Neural crest cell (in vitro differentiated cells): ENCODE data around the gene ADCY2. TPM values are rescaled to one million over a fixed set of nuclear protein-coding genes. Genes with fewer than 3 reads are reported as not detected.

Experiments used
- DNase-seq: peaks from one replicate; pipeline ENCODE4 v3.0.0; 2021; ENCODE audit warnings: low read depth, mixed read lengths, low spot score
- H3K27ac Mint-ChIP-seq: one replicate; pipeline ENCODE4 v1.8.0; 2021; ENCODE audit warnings: mild to moderate bottlenecking, mixed read lengths; ENCODE audit not compliant: unreplicated experiment
- H3K27me3 Mint-ChIP-seq: 2 replicates; pipeline ENCODE4 v1.8.0; 2021; ENCODE audit warnings: low read depth, mild to moderate bottlenecking, mixed read lengths
- H3K36me3 Mint-ChIP-seq: 2 replicates; pipeline ENCODE4 v1.8.0; 2021; ENCODE audit warnings: low read depth, mild to moderate bottlenecking, mixed read lengths
- H3K4me1 Mint-ChIP-seq: 2 replicates; pipeline ENCODE4 v1.8.0; 2021; ENCODE audit warnings: mixed read lengths
- H3K4me3 Mint-ChIP-seq: one replicate; pipeline ENCODE4 v1.8.0; 2021; ENCODE audit warnings: mild to moderate bottlenecking, mixed read lengths
- H3K9me3 Mint-ChIP-seq: 2 replicates; pipeline ENCODE4 v1.8.0; 2021; ENCODE audit warnings: mixed read lengths
- total RNA-seq: library from RNA; stranded (reverse); gene quantifications from 2 replicates; pipeline ENCODE4 v1.2.1, GENCODE V29; 2021
- TF ChIP-seq, protein P1 (sequence below): fragments of 200-600 bp; sonication (generic); conservative IDR thresholded peaks from 2 replicates; pipeline ENCODE4 v1.5.0; 2021; ENCODE audit warnings: antibody characterized with exemption, mild to moderate bottlenecking

Gene ADCY2
- total RNA-seq, 1 donor from 2014 or later: 3.5 TPM

DNA sequence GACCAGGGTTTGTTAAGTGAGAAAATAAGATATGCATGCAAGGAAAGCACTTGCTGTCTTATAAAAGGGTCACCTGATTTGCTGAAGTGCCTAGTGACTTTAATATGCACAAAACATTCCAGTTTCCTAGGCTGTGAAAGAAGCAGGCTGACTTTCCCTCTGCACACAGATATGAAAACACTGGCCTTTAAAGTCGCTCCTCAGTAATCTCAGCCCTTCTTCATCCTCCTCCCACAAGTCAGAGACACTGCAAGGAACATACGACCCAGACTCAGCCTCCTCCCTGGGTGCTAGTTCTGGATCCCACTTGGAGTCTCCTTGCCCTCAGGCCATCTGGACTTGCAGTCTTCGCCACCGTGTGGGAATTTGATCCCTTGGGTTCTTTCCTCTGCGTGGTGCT lies 288.9 kb downstream of the ADCY2 start:
- H3K27me3 Mint-ChIP-seq: peaks cover 17% of the 10 kb centered on the region
- no peaks in the 10 kb centered on the region for H3K4me1 Mint-ChIP-seq
- H3K27ac Mint-ChIP-seq: no peak overlapping the region
- TF ChIP-seq, protein P1, sequence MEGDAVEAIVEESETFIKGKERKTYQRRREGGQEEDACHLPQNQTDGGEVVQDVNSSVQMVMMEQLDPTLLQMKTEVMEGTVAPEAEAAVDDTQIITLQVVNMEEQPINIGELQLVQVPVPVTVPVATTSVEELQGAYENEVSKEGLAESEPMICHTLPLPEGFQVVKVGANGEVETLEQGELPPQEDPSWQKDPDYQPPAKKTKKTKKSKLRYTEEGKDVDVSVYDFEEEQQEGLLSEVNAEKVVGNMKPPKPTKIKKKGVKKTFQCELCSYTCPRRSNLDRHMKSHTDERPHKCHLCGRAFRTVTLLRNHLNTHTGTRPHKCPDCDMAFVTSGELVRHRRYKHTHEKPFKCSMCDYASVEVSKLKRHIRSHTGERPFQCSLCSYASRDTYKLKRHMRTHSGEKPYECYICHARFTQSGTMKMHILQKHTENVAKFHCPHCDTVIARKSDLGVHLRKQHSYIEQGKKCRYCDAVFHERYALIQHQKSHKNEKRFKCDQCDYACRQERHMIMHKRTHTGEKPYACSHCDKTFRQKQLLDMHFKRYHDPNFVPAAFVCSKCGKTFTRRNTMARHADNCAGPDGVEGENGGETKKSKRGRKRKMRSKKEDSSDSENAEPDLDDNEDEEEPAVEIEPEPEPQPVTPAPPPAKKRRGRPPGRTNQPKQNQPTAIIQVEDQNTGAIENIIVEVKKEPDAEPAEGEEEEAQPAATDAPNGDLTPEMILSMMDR: no peak
- no peak for DNase-seq
- no peak overlapping the region for H3K4me3 Mint-ChIP-seq
- H3K36me3 Mint-ChIP-seq: no peaks in the 10 kb centered on the region
- no peaks in the 10 kb centered on the region for H3K9me3 Mint-ChIP-seq

DNA sequence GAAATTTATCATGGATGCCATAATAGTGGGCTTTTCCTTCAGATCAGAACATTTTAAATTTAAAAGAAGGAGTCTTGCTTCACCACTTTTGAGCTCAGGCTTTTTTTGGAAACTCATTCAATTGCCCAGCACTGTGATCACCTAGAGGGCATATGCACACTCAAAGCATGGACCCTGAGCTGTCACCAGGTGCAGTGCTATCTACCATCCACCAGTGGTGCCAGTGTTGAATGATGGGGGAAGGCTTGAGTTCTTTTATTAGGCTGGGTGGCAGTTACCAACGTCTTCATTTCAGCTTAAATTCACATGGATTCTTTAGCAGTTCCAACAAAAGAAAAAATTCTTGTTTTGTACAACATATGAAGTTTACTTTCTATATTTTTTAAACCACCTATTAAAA lies 290.9 kb downstream of the ADCY2 start:
- Mint-ChIP-seq H3K4me3 (no peak overlapping the region), H3K36me3 (no peaks in the 10 kb centered on the region), H3K4me1 (no peaks in the 10 kb centered on the region), H3K9me3 (no peaks in the 10 kb centered on the region), H3K27me3 (peaks cover 10% of the 10 kb centered on the region), H3K27ac (no peak overlapping the region)
- no peak for DNase-seq
- TF ChIP-seq, protein P1: no peak

DNA sequence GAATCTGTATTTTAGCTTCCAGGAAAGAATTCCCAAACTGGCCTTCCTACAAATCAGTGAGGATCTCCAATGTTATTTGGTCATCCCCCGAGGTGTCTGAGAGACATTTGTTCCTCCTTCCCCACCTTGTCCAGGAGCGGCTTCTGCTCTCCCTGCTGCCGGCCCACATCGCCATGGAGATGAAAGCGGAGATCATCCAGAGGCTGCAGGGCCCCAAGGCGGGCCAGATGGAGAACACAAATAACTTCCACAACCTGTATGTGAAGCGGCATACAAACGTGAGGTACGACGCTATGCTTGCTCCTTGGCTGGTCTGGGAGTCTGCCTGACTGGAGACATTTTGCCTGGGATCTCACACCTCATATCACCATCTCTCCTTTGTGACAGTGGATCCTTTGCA lies 294.6 kb downstream of the ADCY2 start:
- no peaks in the 10 kb centered on the region for H3K36me3 Mint-ChIP-seq
- peaks cover 6% of the 10 kb centered on the region for H3K27me3 Mint-ChIP-seq
- no peak for DNase-seq
- TF ChIP-seq, protein P1: no peak
- no peak overlapping the region for H3K27ac Mint-ChIP-seq
- no peaks in the 10 kb centered on the region for H3K9me3 Mint-ChIP-seq
- no peaks in the 10 kb centered on the region for H3K4me1 Mint-ChIP-seq
- H3K4me3 Mint-ChIP-seq: no peak overlapping the region

DNA sequence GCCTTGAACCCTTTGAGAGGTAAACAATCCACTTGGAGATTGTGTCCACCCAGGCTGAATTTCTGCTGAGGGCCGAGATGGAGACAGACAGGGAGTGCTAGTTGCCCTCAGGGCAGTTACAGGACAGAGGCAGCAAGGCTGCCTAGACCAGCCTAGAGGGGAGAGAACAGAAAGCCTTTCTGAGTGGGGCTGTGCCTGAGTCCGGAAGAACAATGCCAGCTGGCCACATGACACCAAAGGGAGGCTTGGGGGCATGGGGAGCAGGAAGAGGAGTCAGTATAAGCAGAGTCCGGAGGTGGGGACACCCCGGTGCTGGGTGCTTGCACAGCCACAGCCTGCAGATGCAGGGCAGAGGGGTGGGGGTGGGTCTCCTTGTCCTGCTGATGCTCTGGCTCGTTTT lies 309.3 kb downstream of the ADCY2 start:
- Mint-ChIP-seq H3K4me1 (peaks cover 12% of the 10 kb centered on the region), H3K36me3 (no peaks in the 10 kb centered on the region), H3K27ac (peak overlapping the region; percentile 3), H3K27me3 (no peaks in the 10 kb centered on the region), H3K9me3 (peaks cover 4% of the 10 kb centered on the region), H3K4me3 (no peak overlapping the region)
- peak; percentile 8 for DNase-seq
- TF ChIP-seq, protein P1: no peak

- H3K4me1 Mint-ChIP-seq: peaks cover 12% of the 10 kb centered on the region
- no peak overlapping the region for H3K27ac Mint-ChIP-seq
- TF ChIP-seq, protein P1: no peak
- H3K4me3 Mint-ChIP-seq: no peak overlapping the region
- no peaks in the 10 kb centered on the region for H3K27me3 Mint-ChIP-seq
- no peaks in the 10 kb centered on the region for H3K36me3 Mint-ChIP-seq
- H3K9me3 Mint-ChIP-seq: peaks cover 7% of the 10 kb centered on the region
- DNase-seq: no peak
Measured at GRCh38 chr5:7705736-7706135, 309.8 kb downstream of the ADCY2 start.

DNA sequence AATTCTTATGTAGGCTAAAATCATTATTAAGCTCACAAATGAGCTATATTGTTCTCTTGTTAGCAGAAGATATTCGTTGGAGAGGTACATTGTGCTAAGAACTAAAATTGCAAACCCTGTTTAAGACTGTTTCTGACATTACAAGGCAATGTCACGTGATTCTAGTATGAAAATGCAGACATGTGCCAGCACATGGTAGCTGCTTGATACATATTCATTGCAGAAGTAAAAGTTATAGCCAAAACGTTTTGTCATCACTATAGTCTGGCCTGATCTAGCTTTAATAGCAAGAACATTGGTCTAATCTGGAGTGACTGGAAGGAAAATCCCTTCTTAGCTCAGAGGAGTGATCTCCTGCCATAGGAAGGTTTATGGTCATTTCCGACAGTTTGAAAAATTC lies 310.3 kb downstream of the ADCY2 start:
- H3K36me3 Mint-ChIP-seq: no peaks in the 10 kb centered on the region
- no peak for DNase-seq
- peaks cover 12% of the 10 kb centered on the region for H3K4me1 Mint-ChIP-seq

More for the DNA sequence above, 310.3 kb downstream of the ADCY2 start:
- Mint-ChIP-seq H3K27ac (no peak overlapping the region), H3K27me3 (no peaks in the 10 kb centered on the region), H3K9me3 (peaks cover 7% of the 10 kb centered on the region), H3K4me3 (no peak overlapping the region)
- TF ChIP-seq, protein P1: no peak
